HuH-7 (cell line): ENCODE measurements around the gene MYO5A.
"Not testable (repeated sequence)": the region's sequence is repeated elsewhere in the genome, so short reads cannot be mapped to it uniquely, and the experiment has no call there.

Experiments used
- DNase-seq: peaks from one replicate; pipeline ENCODE4 v3.0.0; 2011; ENCODE audit warnings: low spot score

Gene MYO5A

DNA sequence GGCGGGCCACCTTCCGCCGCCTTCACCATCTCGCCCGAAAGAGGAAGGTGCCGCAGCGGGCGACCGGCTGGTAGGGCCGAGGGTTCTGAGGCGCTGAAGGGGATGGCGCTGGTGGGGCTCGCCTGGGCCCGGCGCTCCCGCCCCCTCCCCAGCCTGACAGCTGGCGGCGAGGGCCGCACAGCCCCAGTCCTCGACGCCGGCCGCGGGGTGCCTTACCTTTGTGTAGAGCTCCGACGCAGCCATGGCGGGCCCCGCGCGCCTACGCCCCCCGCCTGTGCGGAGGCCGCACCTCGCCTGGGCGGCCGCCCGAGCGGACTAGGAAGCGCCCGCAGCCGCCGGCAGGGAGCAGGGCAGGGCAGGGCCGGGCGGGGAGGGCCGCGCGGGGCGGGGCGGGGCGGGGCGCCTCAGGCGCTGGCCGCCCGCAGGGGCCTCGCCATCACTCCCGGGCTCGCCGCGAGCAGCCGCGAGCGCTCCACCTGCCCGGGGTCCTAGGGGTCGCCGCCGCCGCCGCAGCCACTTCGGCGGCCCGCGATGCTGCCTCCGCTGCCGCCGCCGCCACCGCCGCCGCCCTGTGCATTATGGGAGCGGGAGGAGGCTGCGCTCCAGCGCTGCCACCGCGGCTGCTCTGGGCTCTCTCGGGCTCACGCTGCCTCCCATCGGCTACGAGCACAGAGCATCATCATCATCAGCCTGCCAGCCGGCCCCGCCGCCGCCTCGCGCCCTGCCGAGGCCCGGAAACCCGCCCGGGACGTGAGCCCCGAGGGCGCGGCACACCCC, at the start of gene MYO5A:
MYO5A (minus strand) TSS at position 317 of the 777 bp plus-strand sequence; CDS start at position 243, 74 bp downstream.
- DNase-seq = peak; percentile 71

DNA sequence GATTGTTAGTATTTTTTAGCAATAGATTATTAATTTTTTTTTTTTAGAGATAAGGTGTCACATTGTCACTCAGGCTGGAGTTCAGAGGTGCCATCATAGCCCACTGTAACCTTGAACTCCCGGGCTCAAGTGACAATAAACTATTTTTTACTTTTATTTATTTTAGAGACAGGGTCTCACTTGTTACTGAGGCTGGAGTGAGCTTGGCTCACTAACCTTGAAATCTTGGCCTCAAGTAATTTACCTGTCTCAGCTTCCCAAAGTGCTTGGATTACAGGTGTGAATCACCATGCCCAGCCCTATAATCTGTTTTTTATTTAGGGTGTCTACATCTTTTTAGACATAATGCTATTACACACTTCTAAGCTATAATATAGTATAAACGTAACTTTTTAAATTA, 48.0 kb upstream of the MYO5A start:
- DNase-seq = no peak

GRCh38 chr15:52575573-52575972, 46.9 kb upstream of the MYO5A start:
- DNase-seq = not testable (repeated sequence)

DNA sequence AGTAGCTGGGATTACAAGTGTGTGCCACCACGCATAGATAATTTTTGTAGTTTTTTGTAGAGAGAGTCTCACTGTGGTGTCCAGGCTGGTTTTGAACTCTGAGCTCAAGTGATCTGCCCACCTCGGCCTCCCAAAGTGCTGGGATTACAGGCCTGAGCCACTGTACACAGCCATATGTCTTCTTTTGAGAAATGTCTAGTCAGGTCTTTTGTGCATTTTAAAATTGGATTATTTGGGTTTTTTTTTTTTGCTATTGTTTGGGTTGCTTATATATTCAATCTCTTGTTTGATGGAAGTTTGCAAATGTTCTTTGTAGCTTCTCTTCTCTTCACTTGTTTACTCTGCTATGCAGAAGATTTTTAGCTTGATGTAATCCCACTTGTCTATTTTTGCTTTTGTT, 46.4 kb upstream of the MYO5A start:
- no peak for DNase-seq

GRCh38 chr15:52574623-52575022, 45.9 kb upstream of the MYO5A start:
- not testable (repeated sequence) for DNase-seq

DNA sequence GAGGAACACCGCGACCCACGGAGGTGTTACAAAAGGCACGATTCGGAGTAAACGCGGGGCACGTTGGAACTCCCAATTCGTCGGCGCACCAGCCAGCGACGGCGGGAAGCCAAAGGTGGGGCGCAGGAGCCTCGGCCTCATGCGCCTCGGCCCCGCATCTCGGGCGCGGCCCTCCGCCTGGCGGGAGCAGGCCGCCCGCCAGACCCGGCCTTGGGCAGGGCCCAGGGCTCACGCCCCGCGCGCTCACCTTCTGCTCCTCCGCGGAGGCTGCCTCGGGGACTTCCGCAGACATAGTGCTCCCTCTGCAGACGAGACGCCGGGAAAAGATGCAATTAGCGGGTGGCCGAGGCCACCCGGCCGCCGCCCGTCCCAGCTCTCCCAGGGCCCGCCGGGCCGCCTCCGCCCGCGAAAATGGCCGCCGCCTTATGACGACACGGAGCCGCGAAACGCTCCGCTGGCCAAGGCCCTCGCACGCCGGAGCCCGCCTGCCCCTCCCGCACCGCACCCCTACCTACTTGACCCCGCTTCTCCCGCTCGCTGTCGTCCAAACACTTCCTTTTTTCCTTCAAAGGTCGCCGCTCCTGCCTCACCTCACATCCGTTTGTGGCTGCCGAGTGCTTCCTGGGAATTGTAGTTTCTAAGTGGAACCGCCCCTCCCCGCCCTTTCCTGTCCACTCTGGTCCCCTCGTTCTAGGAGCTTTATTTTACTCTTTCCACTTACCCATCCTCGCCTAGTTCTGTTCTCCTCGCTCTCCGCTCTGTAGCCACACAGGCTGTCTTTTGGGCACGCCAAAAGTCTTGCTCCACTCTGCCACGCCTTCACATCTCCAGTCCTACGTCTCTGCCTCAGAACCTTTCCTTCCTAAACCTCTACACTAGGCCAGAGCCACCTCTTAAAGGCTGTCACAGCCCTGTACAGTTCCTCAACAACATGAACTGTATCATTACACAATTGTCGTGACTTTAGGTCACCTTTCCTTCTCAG, 40.2 kb upstream of the MYO5A start, which contains the start of gene ARPP19:
ARPP19 (minus strand) TSS at position 430 of the 985 bp plus-strand sequence; CDS start at position 292, 138 bp downstream.
- DNase-seq = peak; percentile 90

GRCh38 chr15:52567871-52568600, 39.4 kb upstream of the MYO5A start:
- peak; percentile 12 for DNase-seq

DNA sequence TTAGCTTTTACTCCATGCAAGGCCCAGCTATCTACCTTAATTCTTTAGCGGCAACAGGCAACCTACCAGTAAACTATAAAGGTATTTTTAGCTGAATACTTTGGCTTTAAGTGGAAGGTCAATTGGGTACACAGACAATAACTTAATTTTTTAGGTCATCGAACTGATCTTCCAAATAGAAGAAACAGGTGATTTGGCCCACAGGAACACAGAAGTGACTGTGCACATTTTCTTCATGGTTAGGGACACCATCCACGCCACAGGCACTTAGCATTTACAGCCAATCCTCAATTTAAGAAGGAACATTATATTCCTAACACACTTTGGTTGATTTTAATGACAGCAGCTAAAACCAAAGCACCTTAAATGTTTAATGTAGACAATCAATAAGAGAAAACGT, 38.2 kb upstream of the MYO5A start:
- no peak for DNase-seq

DNA sequence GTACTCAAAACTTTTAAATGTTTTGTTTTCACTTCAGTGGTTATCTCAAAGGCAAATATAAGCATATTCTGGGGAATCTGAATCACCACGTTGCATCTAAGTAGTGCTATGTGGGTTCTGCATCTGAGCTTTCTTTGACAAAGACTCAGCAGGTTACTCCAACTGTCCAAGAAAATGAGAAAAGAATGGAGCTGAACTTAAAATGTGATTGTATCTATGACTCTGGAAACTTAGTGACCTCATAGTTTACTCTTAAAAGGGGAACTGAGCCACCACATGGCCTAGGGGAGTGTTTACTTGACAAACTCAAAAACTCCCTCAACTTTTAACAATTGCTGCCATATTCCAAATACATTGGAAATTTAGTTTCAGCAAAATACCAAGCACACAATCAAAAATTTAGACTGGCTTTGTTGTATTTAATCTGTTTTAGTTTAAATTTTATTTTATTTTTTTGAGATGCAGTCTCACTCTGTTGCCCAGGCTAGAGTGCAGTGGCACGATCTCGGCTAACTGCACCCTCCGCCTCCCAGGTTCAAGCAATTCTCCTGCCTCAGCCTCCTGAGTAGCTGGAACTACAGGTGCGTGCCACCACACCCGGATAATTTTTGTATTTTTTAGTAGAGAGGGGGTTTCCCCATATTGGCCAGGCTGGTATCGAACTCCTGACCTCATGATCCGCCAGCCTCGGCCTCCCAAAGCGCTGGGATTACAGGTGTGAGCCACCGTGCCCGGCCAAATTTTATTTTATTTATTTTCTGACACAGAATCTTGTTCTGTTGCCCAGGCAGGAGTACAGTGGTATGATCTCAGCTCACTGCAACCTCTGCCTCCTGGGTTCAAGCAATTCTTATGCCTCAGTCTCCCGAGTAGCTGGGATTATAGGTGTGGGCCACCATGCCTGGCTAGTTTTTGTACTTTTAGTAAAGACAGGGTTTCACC, 37.0 kb upstream of the MYO5A start:
- not testable (repeated sequence) for DNase-seq

GRCh38 chr15:52563501-52564060, 34.9 kb upstream of the MYO5A start:
- DNase-seq = no peak

- no peak for DNase-seq
Observed at GRCh38 chr15:52559575-52559974, 30.9 kb upstream of the MYO5A start.

DNA sequence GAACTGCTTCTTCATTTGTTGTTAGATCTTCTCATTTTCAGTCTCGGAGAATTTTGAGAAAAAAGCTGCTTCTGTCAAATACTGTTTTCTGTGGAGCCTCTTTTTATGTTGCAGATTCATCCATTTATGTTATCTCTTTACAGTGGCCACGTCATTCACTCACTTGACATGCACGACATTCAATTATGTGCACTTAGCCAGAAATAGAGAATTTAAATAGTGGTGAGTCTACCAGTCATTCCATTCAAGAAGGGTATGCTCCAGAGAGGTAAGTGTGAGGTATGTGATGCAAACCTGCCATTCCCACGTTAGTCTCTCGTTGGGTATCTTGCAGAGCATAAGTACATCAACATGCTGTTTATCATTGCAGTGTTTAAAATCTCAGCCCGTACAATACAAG, 30.3 kb upstream of the MYO5A start:
- no peak for DNase-seq

GRCh38 chr15:52558196-52558595, 29.5 kb upstream of the MYO5A start:
- DNase-seq = no peak

DNA sequence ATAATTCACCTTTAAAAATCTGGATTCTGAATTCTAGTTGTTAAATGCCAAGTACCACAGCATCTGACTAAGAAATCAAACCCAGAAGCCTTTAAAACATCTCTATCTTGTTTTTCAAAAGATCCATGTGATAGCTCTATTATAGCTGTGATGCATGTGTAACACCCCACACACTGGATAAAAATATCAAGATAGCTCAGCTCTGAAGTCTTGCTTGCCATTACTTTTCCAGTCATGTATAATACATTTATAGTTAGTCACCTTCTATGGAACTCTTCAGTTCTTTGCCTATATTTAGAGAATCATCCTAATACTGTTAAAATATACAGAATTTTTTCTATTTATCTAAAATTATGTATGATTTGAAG, 28.6 kb upstream of the MYO5A start:
- DNase-seq = no peak

DNA sequence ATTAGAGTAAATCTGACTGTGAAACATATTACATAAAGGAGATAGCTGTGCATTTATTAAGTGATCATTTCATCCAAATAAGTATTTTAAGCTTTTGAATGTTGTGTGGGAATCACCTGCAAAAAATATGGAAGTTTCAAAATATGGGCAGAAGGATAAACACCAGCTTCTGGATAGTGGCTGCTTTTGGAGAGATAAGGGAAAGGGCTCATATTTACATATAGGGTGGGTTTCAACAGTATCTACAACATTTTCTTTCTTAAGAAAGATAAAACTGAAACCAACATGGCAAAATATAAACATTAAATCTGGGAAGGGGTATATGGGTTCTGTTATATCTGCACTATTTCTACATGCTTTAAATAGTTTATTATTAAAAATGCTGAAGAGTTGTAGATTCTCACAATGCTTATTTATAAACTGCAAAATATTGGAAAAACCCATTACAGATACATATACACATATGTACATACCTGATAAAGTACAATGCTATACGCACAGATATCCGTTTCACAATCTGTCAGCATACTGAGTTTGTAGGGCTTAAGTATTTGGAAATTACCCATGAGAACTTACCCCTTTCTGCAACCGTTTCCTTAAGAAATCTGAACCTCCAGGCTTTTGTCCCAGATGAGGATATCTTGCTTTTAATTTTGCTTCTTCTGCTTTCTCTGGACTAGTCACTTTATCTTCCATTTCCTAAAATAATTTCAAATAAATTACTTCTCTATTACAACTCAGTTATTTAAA, 28.0 kb upstream of the MYO5A start:
- no peak for DNase-seq

DNA sequence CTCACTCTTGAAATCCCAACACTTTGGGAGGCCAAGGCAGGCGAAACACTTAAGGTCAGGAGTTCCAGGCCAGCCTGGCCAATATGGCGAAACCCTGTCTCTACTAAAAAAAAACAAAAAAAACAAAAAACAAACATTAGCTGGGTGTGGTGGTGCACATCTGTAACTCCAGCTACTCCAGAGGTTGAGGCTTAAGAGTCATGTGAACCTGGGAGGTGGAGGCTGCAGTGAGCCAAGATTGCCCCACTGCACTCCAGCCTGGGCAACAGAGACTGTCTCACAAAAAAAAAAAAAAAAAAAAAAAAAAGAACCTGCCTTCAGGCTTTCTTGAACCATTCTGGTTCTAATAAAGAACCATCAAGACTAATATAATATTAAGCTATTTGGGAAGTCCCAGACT, 23.6 kb upstream of the MYO5A start:
- DNase-seq = no peak

- DNase-seq = no peak
Observed at GRCh38 chr15:52551762-52552161, 23.1 kb upstream of the MYO5A start.

DNA sequence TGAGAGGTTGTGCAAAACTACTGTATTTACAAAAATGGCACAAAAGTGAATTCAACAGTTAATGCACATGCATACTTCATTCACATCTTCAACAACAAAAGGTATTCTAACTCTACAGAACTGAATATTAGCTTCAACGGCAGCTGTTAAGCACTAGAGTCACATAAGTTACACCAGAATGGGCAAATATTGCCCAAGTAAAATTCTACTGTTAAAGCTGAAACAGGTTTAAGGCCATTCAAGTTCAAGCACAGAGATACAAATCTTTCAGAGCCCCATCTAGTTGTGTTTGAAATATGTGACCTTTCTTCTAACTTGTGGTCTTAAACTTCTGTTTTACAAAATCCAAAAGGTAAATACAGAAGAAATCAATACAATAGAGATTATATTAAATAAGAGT, 22.5 kb upstream of the MYO5A start:
- not testable (repeated sequence) for DNase-seq

GRCh38 chr15:52546031-52546751, 17.5 kb upstream of the MYO5A start:
- no peak for DNase-seq
